ENCODE results near the gene KRT6C.

DNA sequence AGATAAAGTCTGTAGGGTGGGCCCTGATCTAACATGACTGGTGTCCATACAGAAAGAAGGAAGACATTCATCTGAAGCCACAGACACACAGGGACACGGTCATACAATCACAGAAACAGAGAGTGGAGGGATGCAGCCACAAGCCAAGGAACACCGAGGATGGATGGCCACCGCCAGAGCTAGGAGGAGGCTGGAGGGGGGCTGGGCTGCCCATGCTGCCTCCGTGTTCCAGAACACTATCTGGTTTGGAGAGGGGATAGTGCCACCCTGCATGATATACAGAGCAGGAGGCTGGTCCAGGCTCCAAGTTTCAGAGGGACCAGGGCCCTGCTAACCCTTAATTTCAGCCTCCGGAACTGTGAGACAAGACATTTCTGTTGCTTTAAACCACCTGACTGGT, 48.1 kb downstream of the KRT6C start:
- TF ChIP-seq EZH2phosphoT487 (IDR thresholded peaks at IDR 0.05; ENCODE audit: unreplicated experiment) (no peak), EZH2 (IDR thresholded peaks at IDR 0.05; ENCODE audit: low read depth, unreplicated experiment) (no peak)
- TF ChIP-seq, protein P1, sequence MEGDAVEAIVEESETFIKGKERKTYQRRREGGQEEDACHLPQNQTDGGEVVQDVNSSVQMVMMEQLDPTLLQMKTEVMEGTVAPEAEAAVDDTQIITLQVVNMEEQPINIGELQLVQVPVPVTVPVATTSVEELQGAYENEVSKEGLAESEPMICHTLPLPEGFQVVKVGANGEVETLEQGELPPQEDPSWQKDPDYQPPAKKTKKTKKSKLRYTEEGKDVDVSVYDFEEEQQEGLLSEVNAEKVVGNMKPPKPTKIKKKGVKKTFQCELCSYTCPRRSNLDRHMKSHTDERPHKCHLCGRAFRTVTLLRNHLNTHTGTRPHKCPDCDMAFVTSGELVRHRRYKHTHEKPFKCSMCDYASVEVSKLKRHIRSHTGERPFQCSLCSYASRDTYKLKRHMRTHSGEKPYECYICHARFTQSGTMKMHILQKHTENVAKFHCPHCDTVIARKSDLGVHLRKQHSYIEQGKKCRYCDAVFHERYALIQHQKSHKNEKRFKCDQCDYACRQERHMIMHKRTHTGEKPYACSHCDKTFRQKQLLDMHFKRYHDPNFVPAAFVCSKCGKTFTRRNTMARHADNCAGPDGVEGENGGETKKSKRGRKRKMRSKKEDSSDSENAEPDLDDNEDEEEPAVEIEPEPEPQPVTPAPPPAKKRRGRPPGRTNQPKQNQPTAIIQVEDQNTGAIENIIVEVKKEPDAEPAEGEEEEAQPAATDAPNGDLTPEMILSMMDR (conservative IDR thresholded peaks at IDR 0.05; ENCODE audit: low read depth in 2 of 2) = no peak
- TF ChIP-seq, protein P2, sequence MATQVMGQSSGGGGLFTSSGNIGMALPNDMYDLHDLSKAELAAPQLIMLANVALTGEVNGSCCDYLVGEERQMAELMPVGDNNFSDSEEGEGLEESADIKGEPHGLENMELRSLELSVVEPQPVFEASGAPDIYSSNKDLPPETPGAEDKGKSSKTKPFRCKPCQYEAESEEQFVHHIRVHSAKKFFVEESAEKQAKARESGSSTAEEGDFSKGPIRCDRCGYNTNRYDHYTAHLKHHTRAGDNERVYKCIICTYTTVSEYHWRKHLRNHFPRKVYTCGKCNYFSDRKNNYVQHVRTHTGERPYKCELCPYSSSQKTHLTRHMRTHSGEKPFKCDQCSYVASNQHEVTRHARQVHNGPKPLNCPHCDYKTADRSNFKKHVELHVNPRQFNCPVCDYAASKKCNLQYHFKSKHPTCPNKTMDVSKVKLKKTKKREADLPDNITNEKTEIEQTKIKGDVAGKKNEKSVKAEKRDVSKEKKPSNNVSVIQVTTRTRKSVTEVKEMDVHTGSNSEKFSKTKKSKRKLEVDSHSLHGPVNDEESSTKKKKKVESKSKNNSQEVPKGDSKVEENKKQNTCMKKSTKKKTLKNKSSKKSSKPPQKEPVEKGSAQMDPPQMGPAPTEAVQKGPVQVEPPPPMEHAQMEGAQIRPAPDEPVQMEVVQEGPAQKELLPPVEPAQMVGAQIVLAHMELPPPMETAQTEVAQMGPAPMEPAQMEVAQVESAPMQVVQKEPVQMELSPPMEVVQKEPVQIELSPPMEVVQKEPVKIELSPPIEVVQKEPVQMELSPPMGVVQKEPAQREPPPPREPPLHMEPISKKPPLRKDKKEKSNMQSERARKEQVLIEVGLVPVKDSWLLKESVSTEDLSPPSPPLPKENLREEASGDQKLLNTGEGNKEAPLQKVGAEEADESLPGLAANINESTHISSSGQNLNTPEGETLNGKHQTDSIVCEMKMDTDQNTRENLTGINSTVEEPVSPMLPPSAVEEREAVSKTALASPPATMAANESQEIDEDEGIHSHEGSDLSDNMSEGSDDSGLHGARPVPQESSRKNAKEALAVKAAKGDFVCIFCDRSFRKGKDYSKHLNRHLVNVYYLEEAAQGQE (IDR thresholded peaks at IDR 0.05; ENCODE audit: unreplicated experiment) = no peak

Measured in GM23338 (cell line).